H9 (cell line): Measurements from ENCODE around the gene MT2A. TPM values are rescaled to one million over a fixed set of nuclear protein-coding genes. Genes with fewer than 3 reads are reported as not detected.

ENCODE experiments used
- DNase-seq: peaks from one replicate; pipeline ENCODE4 v3.0.0-alpha.2; 2017
- H2AFZ ChIP-seq: one replicate; pipeline ENCODE4 v1.6.1; 2013; ENCODE audit warnings: mild to moderate bottlenecking, low read length, control low read depth, moderate library complexity
- H2AK5ac ChIP-seq: 2 replicates; pipeline ENCODE4 v1.6.1; 2013; ENCODE audit warnings: low read length, control low read depth, mixed read lengths; ENCODE audit not compliant: insufficient read length
- H2BK120ac ChIP-seq: one replicate; pipeline ENCODE4 v1.6.1; 2013; ENCODE audit warnings: low read depth, mild to moderate bottlenecking, low read length, control low read depth, inconsistent platforms; ENCODE audit not compliant: poor library complexity, severe bottlenecking
- H2BK12ac ChIP-seq: 2 replicates; pipeline ENCODE4 v1.6.1; 2013; ENCODE audit warnings: low read length, control low read depth, mixed read lengths, low read depth; ENCODE audit not compliant: insufficient read length
- H2BK15ac ChIP-seq: 2 replicates; pipeline ENCODE4 v1.6.1; 2013; ENCODE audit warnings: low read depth, low read length, control low read depth
- H2BK20ac ChIP-seq: one replicate; pipeline ENCODE4 v1.6.1; 2013; ENCODE audit warnings: low read depth, mild to moderate bottlenecking, low read length, control low read depth, inconsistent platforms; ENCODE audit not compliant: poor library complexity, severe bottlenecking
- H2BK5ac ChIP-seq: 2 replicates; pipeline ENCODE4 v1.6.1; 2013; ENCODE audit warnings: low read length, control low read depth, mixed read lengths; ENCODE audit not compliant: insufficient read length
- H3K14ac ChIP-seq: 2 replicates; pipeline ENCODE4 v1.6.1; 2013; ENCODE audit warnings: low read length, control low read depth; ENCODE audit not compliant: insufficient read depth
- H3K18ac ChIP-seq: 2 replicates; pipeline ENCODE4 v1.6.1; 2013; ENCODE audit warnings: low read depth, mild to moderate bottlenecking, mixed read lengths, low read length, control low read depth; ENCODE audit not compliant: insufficient read length
- H3K23ac ChIP-seq: 2 replicates; pipeline ENCODE4 v1.6.1; 2013; ENCODE audit warnings: low read length, control low read depth, mixed read lengths, low read depth; ENCODE audit not compliant: insufficient read length
- H3K23me2 ChIP-seq: 2 replicates; pipeline ENCODE4 v1.6.1; 2013; ENCODE audit warnings: low read depth, mild to moderate bottlenecking, mixed read lengths, low read length, control low read depth; ENCODE audit not compliant: insufficient read length, poor library complexity, severe bottlenecking
- H3K27ac ChIP-seq: 2 replicates; pipeline ENCODE4 v1.5.1; 2013; ENCODE audit warnings: low read length, control low read depth, mixed read lengths, low read depth; ENCODE audit not compliant: insufficient read length
- H3K27me3 ChIP-seq: 2 replicates; pipeline ENCODE4 v1.6.1; 2013; ENCODE audit warnings: low read length, control low read depth, inconsistent platforms; ENCODE audit not compliant: insufficient read depth
- H3K4ac ChIP-seq: 2 replicates; pipeline ENCODE4 v1.6.1; 2013; ENCODE audit warnings: low read depth, mild to moderate bottlenecking, control low read depth, inconsistent platforms, low read length, moderate library complexity
- H3K4me1 ChIP-seq: 2 replicates; pipeline ENCODE4 v1.6.1; 2013; ENCODE audit warnings: low read length, control low read depth, inconsistent platforms; ENCODE audit not compliant: insufficient read depth
- H3K4me2 ChIP-seq: 2 replicates; pipeline ENCODE4 v1.6.1; 2013; ENCODE audit warnings: low read length, control low read depth, mixed read lengths; ENCODE audit not compliant: insufficient read length, insufficient read depth
- H3K56ac ChIP-seq: 2 replicates; pipeline ENCODE4 v1.6.1; 2013; ENCODE audit warnings: low read depth, mild to moderate bottlenecking, mixed read lengths, low read length, control low read depth; ENCODE audit not compliant: insufficient read length
- H3K79me1 ChIP-seq: 2 replicates; pipeline ENCODE4 v1.6.1; 2013; ENCODE audit warnings: low read depth, mild to moderate bottlenecking, moderate library complexity, low read length, control low read depth, inconsistent platforms; ENCODE audit not compliant: insufficient read depth, poor library complexity, severe bottlenecking
- H3K79me2 ChIP-seq: 2 replicates; pipeline ENCODE4 v1.6.1; 2013; ENCODE audit warnings: low read length, control low read depth, inconsistent platforms; ENCODE audit not compliant: insufficient read depth
- H3K9ac ChIP-seq: 2 replicates; pipeline ENCODE4 v1.6.1; 2013; ENCODE audit warnings: low read length, control low read depth, mixed read lengths; ENCODE audit not compliant: insufficient read length; ENCODE audit errors: extremely low read depth
- H3K9me3 ChIP-seq: one replicate; pipeline ENCODE4 v1.6.1; 2013; ENCODE audit warnings: low read depth, low read length, inconsistent platforms; ENCODE audit not compliant: control insufficient read depth
- H3T11ph ChIP-seq: one replicate; pipeline ENCODE4 v1.6.1; 2013; ENCODE audit warnings: mild to moderate bottlenecking, low read length, control low read depth, inconsistent platforms
- H4K20me1 ChIP-seq: one replicate; pipeline ENCODE4 v1.6.1; 2013; ENCODE audit not compliant: control insufficient read depth, insufficient read length, insufficient read depth
- H4K5ac ChIP-seq: 2 replicates; pipeline ENCODE4 v1.6.1; 2013; ENCODE audit warnings: low read depth, mild to moderate bottlenecking, mixed read lengths, low read length, control low read depth; ENCODE audit not compliant: insufficient read length
- H4K8ac ChIP-seq: replicated peaks from 2 replicates; pipeline ENCODE4 v1.6.1; 2013; ENCODE audit warnings: low read length, control low read depth, mixed read lengths, low read depth; ENCODE audit not compliant: insufficient read length
- H4K91ac ChIP-seq: 2 replicates; pipeline ENCODE4 v1.6.1; 2013; ENCODE audit warnings: low read depth, mild to moderate bottlenecking, moderate library complexity, mixed read lengths, low read length, control low read depth; ENCODE audit not compliant: insufficient read length
- H3K27ac Mint-ChIP-seq, 3 experiments: 2 replicates in 2 of 3; 3 replicates in 1 of 3; pipeline ENCODE4 v1.8.0; 2020 to 2021; ENCODE audit warnings: mixed read lengths in 3 of 3, mild to moderate bottlenecking in 1 of 3, moderate library complexity in 1 of 3
- H3K27me3 Mint-ChIP-seq: 2 replicates; pipeline ENCODE4 v1.8.0; 2021; ENCODE audit warnings: low read depth, mild to moderate bottlenecking, moderate library complexity, mixed read lengths
- H3K36me3 Mint-ChIP-seq, 3 experiments: 2 replicates in 2 of 3; 3 replicates in 1 of 3; pipeline ENCODE4 v1.8.0; 2020 to 2021; ENCODE audit warnings: low read depth in 3 of 3, mixed read lengths in 3 of 3; ENCODE audit not compliant: insufficient read depth in 1 of 3
- H3K4me1 Mint-ChIP-seq, 2 experiments: 2 replicates each; pipeline ENCODE4 v1.8.0; 2020; ENCODE audit warnings: mixed read lengths in 2 of 2
- H3K4me3 Mint-ChIP-seq, 2 experiments: 2 replicates in 1 of 2; 3 replicates in 1 of 2; pipeline ENCODE4 v1.8.0; 2020 to 2021; ENCODE audit warnings: mild to moderate bottlenecking in 2 of 2, mixed read lengths in 2 of 2, moderate library complexity in 1 of 2
- H3K9me3 Mint-ChIP-seq, 2 experiments: 2 replicates in 1 of 2; 3 replicates in 1 of 2; pipeline ENCODE4 v1.8.0; 2020; ENCODE audit warnings: mild to moderate bottlenecking in 2 of 2, mixed read lengths in 2 of 2, moderate library complexity in 1 of 2
- WGBS: extraction: QIAGEN DNeasy Blood & Tissue Kit; methylation state at CpG from one replicate; pipeline ENCODE4 v1.1.7; 2013; ENCODE audit warnings: missing lambda C conversion rate, low lambda C conversion rate, mixed read lengths; ENCODE audit not compliant: insufficient read length; ENCODE audit errors: extremely low coverage; 5-methylcytosine and 5-hydroxymethylcytosine counted together
- total RNA-seq: library from RNA; stranded (reverse); gene quantifications from 2 replicates; pipeline ENCODE4 v1.2.1, GENCODE V29; 2021
- TF ChIP-seq, protein P1 (sequence below): fragments of 200-600 bp; sonication (generic); conservative IDR thresholded peaks from 3 replicates; pipeline ENCODE4 v1.8.0; 2021; ENCODE audit warnings: antibody characterized with exemption, mild to moderate bottlenecking

The MT2A gene
- total RNA-seq, 1 experiment from 2014 or later = 63.1 TPM

DNA sequence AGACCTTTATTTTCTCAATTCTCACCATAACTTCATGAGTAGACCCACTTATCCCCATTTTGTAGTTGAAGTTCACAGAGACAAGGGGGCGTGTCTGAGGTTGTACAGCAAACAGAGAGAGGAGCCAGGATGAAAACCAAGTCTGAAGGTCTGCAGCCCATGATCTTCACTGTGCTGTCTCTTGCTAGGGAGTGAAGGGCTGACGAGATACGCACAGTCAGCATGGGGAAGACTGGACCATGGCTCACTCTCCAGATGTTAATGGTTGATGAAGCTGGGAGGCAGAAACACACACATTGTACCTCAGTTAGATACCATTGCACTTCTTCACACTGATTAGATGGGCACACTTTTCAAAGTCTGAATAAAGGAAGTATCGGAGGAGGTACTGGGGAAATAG lies 49.3 kb upstream of the MT2A start:
- Histone ChIP-seq H4K5ac (no peak overlapping the region), H2BK15ac (no peak overlapping the region), H3K79me2 (no peaks in the 10 kb centered on the region), H2BK20ac (no peak overlapping the region), H4K20me1 (no peaks in the 10 kb centered on the region), H3K9me3 (no peaks in the 10 kb centered on the region), H3K56ac (no peak overlapping the region), H3T11ph (no peak overlapping the region), H3K4me2 (no peak overlapping the region), H3K9ac (no peak overlapping the region), H3K27ac (no peak overlapping the region), H2AFZ (no peak overlapping the region), H3K23ac (no peak overlapping the region), H3K14ac (no peak overlapping the region), H3K27me3 (no peaks in the 10 kb centered on the region), H3K23me2 (no peaks in the 10 kb centered on the region), H4K91ac (no peak overlapping the region), H2BK5ac (no peak overlapping the region), H2AK5ac (no peak overlapping the region), H3K18ac (no peak overlapping the region), H4K8ac (no peak overlapping the region), H3K79me1 (no peaks in the 10 kb centered on the region), H2BK12ac (no peak overlapping the region), H3K4ac (no peak overlapping the region), H2BK120ac (no peak overlapping the region), H3K4me1 (no peaks in the 10 kb centered on the region)
- TF ChIP-seq, protein P1, sequence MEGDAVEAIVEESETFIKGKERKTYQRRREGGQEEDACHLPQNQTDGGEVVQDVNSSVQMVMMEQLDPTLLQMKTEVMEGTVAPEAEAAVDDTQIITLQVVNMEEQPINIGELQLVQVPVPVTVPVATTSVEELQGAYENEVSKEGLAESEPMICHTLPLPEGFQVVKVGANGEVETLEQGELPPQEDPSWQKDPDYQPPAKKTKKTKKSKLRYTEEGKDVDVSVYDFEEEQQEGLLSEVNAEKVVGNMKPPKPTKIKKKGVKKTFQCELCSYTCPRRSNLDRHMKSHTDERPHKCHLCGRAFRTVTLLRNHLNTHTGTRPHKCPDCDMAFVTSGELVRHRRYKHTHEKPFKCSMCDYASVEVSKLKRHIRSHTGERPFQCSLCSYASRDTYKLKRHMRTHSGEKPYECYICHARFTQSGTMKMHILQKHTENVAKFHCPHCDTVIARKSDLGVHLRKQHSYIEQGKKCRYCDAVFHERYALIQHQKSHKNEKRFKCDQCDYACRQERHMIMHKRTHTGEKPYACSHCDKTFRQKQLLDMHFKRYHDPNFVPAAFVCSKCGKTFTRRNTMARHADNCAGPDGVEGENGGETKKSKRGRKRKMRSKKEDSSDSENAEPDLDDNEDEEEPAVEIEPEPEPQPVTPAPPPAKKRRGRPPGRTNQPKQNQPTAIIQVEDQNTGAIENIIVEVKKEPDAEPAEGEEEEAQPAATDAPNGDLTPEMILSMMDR = no peak
- Mint-ChIP-seq H3K27ac (no peak overlapping the region; a peak in 1 of 7 replicates), H3K4me1 (peaks cover 0 to 3% of the 10 kb centered on the region in 2 experiments; a peak in 2 of 4 replicates), H3K4me3 (no peak overlapping the region), H3K9me3 (no peaks in the 10 kb centered on the region), H3K36me3 (no peaks in the 10 kb centered on the region), H3K27me3 (peaks cover 33% of the 10 kb centered on the region)
- DNase-seq = no peak
- WGBS = no CpG with 5 or more reads among the region's 4 CpGs
